HG03575 (cell line): ENCODE measurements around the gene FRG2C.
"Not testable (repeated sequence)": the region's sequence is repeated elsewhere in the genome, so short reads cannot be mapped to it uniquely, and the experiment has no call there.

Experiments
- ATAC-seq: cut with Tn5 transposase; IDR thresholded peaks from one replicate; pipeline ENCODE4 v1.9.1; 2021; ENCODE audit not compliant: unreplicated experiment, insufficient number of reproducible peaks, low FRiP score; ENCODE audit errors: extremely low read depth

FRG2C gene

GRCh38 chr3:75664028-75664427 is at the start of gene FRG2C:
Gene FRG2C (plus strand): TSS chr3:75664328. CDS start chr3:75664380, 52 bp downstream.
- ATAC-seq, result not testable (repeated sequence)

DNA sequence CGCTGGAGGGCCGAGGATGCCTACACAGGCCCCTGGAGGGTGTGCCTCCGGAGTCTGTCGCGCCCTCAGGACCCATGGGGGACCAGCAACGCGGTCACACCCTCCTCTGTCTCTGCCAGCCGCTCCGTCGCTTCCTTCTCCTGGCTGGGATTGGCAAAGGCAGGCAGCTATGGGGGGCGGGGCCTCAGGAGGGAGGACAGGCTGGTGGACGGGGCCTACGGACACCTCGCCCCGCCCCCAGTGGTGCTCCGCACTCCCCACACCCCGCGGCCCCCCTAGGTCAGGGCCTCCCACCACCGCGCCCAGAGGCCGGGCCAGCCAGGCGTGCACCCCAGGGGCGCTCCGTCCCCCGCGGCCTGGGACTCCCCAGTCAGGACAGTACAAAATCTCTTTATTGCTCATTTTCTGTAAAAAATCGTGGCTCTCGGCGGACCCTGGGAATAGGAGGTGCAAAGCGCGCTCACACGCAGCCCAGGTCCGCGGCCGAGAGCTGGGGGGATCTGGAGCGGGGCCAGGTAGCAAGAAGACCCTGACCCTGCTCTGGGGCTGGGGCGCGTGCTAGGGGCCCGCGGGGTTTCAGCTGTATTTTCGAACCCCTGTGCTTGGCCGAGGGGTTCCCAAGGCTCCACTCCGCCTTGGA is 45.3 kb upstream of the FRG2C start:
- ATAC-seq, result not testable (repeated sequence)

DNA sequence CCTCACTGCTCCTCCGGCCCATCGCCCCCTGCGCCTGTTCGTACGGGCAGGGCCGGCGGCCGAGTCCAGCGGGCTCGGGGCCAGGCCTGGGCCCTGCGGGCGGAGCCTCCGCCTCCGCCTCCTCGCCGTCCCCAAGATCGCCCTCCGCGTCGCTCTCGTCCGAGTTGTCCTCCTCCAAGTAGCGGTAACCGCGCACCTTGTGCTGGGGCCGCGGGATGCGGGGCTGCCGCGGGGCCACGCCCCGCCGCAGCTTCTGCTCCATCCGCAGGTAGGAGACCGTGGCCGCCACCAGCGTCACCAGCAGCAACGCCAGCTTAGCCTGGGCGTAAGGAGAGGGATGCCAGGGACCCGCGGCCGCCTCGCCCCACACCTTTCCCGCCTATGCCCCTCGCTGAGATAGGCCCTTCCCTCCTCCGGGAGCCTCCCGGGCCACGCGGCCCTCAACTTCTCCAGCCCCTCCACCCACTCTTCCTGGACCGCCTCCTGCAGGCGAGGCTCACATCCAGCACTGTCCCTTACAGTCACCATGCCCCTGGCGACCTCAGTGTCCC is 44.6 kb upstream of the FRG2C start:
- ATAC-seq, result not testable (repeated sequence)

DNA sequence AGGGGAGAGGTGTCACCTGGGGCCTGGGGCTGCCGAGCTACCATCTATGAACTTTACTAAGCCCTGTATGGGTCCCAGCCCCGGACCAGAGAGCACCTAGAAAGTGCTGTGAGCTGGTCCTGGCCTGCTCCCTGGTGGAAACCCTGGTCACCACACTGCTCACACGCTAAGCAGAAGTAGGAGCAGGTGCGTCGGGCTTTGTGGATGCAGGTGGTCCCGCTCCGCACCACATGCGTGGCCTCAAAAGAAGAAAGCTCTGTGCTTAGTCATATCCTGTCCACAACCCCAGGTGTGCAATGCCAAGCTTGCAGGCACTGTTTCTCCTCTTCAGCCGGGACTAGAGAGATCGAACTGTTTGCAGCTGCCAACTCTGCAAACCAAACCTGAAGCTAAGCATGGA is 42.4 kb upstream of the FRG2C start:
- ATAC-seq, result not testable (repeated sequence)

DNA sequence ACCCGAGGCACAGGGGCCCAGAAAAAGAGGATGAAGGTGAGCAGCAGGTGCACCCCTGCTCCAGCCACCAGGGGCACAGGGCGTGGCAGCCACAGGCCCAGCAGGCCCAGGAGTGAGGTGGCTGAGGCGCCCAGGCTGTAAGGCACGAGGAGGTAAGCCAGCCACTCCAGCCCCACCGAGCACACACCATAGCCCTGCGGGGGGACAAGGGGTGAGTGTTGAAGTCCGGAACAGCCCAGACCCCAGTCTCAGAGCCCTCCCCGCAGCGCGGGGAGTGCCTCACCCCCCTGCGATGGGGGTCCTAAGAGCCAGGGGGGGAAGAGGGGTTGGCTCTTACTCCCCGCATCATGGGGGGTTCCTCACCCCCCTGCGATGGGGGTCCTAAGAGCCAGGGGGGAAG is 40.5 kb upstream of the FRG2C start:
- ATAC-seq, result not testable (repeated sequence)

DNA sequence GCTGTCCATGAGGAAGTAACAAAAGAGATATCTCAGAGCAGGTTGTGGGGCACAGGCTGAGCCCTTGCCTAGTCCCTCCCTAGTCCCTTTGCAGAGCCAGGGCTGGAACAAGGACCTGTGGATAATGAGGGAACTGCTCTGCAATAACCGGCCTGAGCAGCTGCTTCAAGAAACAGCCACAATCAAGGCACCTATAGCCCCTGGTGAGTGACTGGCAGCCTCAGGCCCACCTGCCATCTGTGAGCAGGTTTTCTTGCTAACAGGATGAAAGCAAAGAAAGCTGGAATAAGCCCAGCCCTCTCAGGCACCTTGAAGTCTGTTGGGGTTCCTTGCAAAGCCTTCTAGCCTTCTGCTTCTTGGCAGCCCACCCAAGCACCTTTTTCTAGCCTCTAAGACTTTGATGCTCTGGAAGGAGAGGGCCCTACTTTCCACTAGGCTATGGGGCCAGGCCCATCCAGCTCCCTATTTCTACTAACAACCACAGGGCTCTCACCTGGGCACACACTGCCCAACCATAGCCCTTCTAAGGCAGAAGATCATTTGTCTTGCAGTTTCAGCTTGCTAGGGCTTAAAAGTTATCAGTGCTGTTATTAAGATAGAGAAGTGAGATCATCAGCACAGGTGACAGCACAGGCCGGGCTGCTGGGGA is 33.1 kb upstream of the FRG2C start:
- not testable (repeated sequence) for ATAC-seq

DNA sequence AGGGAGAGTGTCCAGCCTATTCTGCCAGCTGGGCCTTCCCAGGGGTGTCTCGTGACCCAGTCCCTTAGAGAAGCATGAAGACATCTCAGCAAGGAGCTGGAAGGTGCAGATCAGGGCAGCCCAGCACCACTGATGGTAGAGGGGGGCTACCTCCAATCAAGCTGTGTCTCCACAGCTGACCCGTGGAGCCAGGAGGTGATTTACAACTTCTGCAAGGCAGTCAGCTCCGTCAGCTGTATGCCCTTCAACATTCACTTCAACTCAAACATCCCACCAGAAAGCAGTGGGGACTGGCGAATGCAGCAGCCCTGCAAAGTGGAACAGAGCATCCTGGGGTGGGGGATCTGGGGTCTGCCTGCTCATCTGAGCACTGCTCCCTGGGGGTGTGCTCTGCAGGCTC is 32.6 kb upstream of the FRG2C start:
- ATAC-seq, result no peak

GRCh38 chr3:75638947-75639346 is 25.2 kb upstream of the FRG2C start:
- ATAC-seq, result not testable (repeated sequence)

DNA sequence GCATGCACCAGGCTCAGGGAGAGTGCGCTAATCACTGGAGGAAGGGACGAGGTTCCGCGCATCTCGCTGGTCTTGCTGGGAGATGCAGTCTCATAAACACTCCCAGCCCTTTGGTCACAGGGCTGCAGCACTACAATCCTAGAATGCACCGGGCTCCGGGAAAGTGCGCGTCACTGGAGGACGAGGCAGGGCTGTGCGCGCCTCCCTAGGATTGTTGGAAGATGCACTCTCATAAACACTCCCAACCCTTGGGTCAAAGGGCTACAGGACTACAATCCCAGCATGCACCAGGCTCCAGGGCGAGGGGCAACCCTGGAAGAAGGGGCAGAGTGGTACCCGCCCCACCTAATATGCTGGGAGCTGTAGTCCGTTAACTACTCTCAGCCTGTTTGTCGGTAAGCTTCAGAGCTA is 23.0 kb upstream of the FRG2C start:
- ATAC-seq, result not testable (repeated sequence)

- ATAC-seq, result not testable (repeated sequence)
Observed at GRCh38 chr3:75643031-75643800, 20.9 kb upstream of the FRG2C start.

- ATAC-seq, result not testable (repeated sequence)
Observed at GRCh38 chr3:75645548-75645947, 18.6 kb upstream of the FRG2C start.

DNA sequence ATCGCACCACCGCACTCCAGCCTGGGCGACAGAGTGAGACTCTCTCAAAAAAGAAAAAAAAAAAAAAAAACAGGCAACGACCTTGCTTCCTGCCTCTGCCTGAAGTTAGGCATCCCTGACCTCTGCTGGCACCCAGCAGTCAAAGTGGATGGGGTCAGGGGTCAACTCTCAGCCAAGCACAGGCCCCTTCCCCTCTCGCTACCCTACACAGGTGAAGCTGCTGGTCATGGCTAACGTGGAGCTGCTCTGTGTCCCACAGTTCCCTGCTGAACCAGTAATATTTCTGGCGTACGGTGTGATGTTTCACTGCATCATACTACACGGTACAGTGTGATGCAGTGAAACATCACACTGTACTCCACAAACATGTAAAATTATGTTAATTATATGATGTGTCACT is 13.9 kb upstream of the FRG2C start:
- no peak for ATAC-seq

DNA sequence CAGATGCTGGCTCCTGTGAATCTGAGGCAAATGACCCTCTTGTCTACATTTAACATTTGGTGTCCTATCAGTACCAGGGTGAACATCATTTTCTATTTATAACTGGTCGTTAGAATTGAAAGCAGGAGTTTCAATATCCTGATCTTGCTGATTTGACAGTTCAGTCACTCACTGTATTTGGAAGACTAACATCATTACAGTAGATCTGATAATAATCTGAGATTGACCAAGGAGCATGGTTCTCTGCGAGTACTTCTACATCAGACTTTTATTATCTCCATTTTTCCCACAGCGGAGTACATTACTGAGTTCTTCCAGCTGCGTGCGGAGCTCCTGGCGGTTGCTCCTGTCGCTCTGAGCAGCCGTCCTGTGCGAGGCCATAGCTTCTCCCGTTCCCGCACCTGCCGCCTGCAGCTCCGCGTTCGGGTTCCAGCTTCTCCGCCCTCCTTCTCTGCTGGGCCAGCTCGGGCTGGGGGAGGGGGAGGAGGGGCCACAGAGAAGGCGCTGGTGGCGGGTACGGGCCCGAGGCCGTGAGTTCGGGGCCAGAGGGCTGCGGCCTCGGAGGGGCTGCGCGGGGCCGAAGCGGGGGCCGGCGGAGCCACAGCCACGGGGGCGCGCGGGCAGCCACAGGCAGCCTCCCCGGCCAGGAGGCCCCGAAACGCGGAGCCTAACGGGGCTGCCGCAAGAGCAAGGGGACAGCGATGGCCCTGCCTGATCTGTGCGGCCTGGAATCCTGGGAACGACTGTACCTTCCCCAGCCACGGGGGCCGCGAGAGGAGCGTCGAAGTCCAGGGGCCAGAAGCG is 8.8 kb upstream of the FRG2C start:
- ATAC-seq, result not testable (repeated sequence)

- not testable (repeated sequence) for ATAC-seq
Observed at GRCh38 chr3:75655956-75656355, 8.2 kb upstream of the FRG2C start.

- not testable (repeated sequence) for ATAC-seq
Observed at GRCh38 chr3:75658411-75659107, 5.6 kb upstream of the FRG2C start.

GRCh38 chr3:75659108-75659433 is 5.1 kb upstream of the FRG2C start:
- ATAC-seq, result not testable (repeated sequence)

DNA sequence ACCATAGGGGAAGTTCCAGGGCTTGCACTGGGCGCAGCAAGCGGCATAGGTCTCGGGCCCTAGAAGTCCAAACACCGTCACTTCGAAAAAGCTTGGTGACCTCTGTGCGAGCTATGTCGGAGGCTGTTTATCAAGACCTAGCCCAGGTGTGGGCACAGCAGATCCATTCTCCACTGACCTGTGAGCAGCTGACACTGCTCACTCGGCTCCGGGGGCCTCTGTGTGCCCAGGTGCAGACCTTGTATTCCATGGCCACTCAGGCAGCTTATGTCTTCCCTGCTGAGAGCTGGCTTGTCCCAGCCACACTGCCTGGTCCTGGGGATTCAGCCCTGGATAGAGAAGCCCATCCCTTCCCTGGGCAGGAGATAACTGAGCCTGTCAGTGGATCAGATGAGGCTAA is 1.5 kb downstream of the FRG2C start:
- ATAC-seq, result not testable (repeated sequence)
